PC-9 (cell line): ENCODE results near the gene DDAH1. TPM values are rescaled to one million over a fixed set of nuclear protein-coding genes. Genes with fewer than 3 reads are reported as not detected.
A peak's percentile ranks its signal among the peaks of the same experiment; 100 is the strongest.

Experiments
- BruUV-seq: library from RNA; stranded (reverse); fragments of 400-500 nt; replicated peaks from 2 replicates; lab custom pipeline; 2021; lab: Mats Ljungman, UMichigan
- CTCF ChIA-PET: fragments of 300-600 bp; sonication (Branson Sonifier 250); formaldehyde crosslinking; loops from one replicate; lab custom pipeline; 2022; ENCODE audit warnings: antibody characterized with exemption; lab: Charles Lee
- POLR2A ChIA-PET: fragments of 300-600 bp; sonication (Branson Sonifier 250); formaldehyde crosslinking; loops from one replicate; lab custom pipeline; 2022; ENCODE audit warnings: antibody characterized with exemption; ENCODE audit not compliant: unreplicated experiment; lab: Charles Lee
- DNase-seq, 2 experiments: peaks; one replicate each; pipeline versions ENCODE4 v3.0.0 to v3.0.0-alpha.2; 2015 to 2022; ENCODE audit warnings: mixed read lengths in 1 of 2
- H2AFZ ChIP-seq: fragments of 200-600 bp; sonication (generic); 2 replicates; pipeline ENCODE4 v1.8.1; 2017; ENCODE audit warnings: antibody characterized with exemption
- H3F3A ChIP-seq: fragments of 200-600 bp; sonication (generic); 2 replicates; pipeline ENCODE4 v1.8.1; 2017; ENCODE audit warnings: antibody characterized with exemption, mild to moderate bottlenecking, low read depth; ENCODE audit not compliant: insufficient read depth
- H3K27ac ChIP-seq: fragments of 200-600 bp; sonication (generic); 2 replicates; pipeline ENCODE4 v1.6.1; 2016; ENCODE audit warnings: mixed run types
- H3K27me3 ChIP-seq: fragments of 200-600 bp; sonication (generic); 2 replicates; pipeline ENCODE4 v1.6.1; 2016; ENCODE audit warnings: low read depth, mixed run types; ENCODE audit not compliant: insufficient read depth
- H3K36me3 ChIP-seq: fragments of 200-600 bp; sonication (generic); 2 replicates; pipeline ENCODE4 v1.6.1; 2016; ENCODE audit warnings: low read depth, mixed run types
- H3K4me1 ChIP-seq: fragments of 200-600 bp; sonication (generic); replicated peaks from 2 replicates; pipeline ENCODE4 v1.6.1; 2016; ENCODE audit warnings: mixed run types; ENCODE audit not compliant: insufficient read depth
- H3K4me2 ChIP-seq: fragments of 200-600 bp; sonication (generic); 2 replicates; pipeline ENCODE4 v1.6.1; 2017; ENCODE audit warnings: mixed run types
- H3K4me3 ChIP-seq: fragments of 200-600 bp; sonication (generic); 2 replicates; pipeline ENCODE4 v1.6.1; 2016; ENCODE audit warnings: mixed run types
- H3K79me2 ChIP-seq: fragments of 200-600 bp; sonication (generic); 2 replicates; pipeline ENCODE4 v1.6.1; 2017; ENCODE audit warnings: low read depth, mixed run types
- H3K9me2 ChIP-seq: fragments of 200-600 bp; sonication (generic); 2 replicates; pipeline ENCODE4 v1.8.1; 2017; ENCODE audit warnings: mild to moderate bottlenecking; ENCODE audit not compliant: insufficient read depth
- H3K9me3 ChIP-seq: fragments of 200-600 bp; sonication (generic); 2 replicates; pipeline ENCODE4 v1.8.1; 2016; ENCODE audit warnings: low read depth; ENCODE audit not compliant: insufficient read depth
- H4K20me1 ChIP-seq: fragments of 200-600 bp; sonication (generic); 2 replicates; pipeline ENCODE4 v1.8.1; 2017; ENCODE audit not compliant: insufficient read depth
- EZH2 ChIP-seq: fragments of 200-600 bp; sonication (generic); IDR thresholded peaks from 2 replicates; pipeline ENCODE4 v1.8.0; 2017; ENCODE audit warnings: antibody characterized with exemption, low read depth
- intact Hi-C: fragments of 100-400 bp; cut with micrococcal nuclease; formaldehyde crosslinking; loops from one replicate; pipeline ENCODE4 v1.10.0; 2022; ENCODE audit not compliant: unreplicated experiment
- total RNA-seq: library from RNA; stranded (reverse); gene quantifications from 2 replicates; pipeline ENCODE4 v1.2.3, GENCODE V29; 2021
- TF ChIP-seq, protein P1 (sequence below): fragments of 200-600 bp; sonication (generic); conservative IDR thresholded peaks from 2 replicates; pipeline ENCODE4 v1.6.1; 2017; ENCODE audit warnings: mixed run types, antibody characterized with exemption, mild to moderate bottlenecking, moderate library complexity

The DDAH1 gene
- total RNA-seq, 1 experiment from 2014 or later: 31.9 TPM

DNA sequence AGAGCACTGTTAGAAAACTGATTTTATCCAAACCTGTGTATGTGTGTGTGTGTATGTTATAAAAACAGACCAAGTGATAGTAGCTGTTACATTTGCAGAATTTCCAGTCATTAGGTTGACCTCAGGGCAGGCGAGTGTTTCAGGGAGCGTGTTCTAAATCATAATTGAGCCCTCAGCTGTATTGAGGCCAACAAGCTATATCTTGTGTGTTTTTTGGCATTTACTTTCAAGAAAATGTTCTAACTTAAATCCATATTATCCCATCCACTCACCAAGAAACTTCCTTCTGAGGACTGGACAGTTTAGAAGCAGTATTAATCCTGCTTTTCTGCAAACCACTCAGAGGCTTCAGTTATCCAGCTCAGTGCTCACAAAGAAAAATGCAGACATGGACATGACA is 12.0 kb downstream of the DDAH1 start:
- no peak overlapping the region for H3K4me2 ChIP-seq
- no peaks in the 10 kb centered on the region for H3K27me3 ChIP-seq
- H3K79me2 ChIP-seq: peaks cover 92% of the 10 kb centered on the region
- H3F3A ChIP-seq: peaks cover 5% of the 10 kb centered on the region; the same call in 1 of the 2 replicates
- ChIA-PET POLR2A (no interaction called here), CTCF (no interaction called here)
- H3K27ac ChIP-seq: no peak overlapping the region
- BruUV-seq: no TSS peak
- intact Hi-C loops: no loop called here
- TF ChIP-seq EZH2: no peak
- TF ChIP-seq, protein P1, sequence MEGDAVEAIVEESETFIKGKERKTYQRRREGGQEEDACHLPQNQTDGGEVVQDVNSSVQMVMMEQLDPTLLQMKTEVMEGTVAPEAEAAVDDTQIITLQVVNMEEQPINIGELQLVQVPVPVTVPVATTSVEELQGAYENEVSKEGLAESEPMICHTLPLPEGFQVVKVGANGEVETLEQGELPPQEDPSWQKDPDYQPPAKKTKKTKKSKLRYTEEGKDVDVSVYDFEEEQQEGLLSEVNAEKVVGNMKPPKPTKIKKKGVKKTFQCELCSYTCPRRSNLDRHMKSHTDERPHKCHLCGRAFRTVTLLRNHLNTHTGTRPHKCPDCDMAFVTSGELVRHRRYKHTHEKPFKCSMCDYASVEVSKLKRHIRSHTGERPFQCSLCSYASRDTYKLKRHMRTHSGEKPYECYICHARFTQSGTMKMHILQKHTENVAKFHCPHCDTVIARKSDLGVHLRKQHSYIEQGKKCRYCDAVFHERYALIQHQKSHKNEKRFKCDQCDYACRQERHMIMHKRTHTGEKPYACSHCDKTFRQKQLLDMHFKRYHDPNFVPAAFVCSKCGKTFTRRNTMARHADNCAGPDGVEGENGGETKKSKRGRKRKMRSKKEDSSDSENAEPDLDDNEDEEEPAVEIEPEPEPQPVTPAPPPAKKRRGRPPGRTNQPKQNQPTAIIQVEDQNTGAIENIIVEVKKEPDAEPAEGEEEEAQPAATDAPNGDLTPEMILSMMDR: no peak
- H3K9me2 ChIP-seq: no peaks in the 10 kb centered on the region
- H3K9me3 ChIP-seq: no peaks in the 10 kb centered on the region
- no peak overlapping the region for H3K4me3 ChIP-seq
- H3K36me3 ChIP-seq: no peaks in the 10 kb centered on the region
- DNase-seq: no peak
- no peaks in the 10 kb centered on the region for H4K20me1 ChIP-seq
- peaks cover 16% of the 10 kb centered on the region for H3K4me1 ChIP-seq
- no peak overlapping the region for H2AFZ ChIP-seq

DNA sequence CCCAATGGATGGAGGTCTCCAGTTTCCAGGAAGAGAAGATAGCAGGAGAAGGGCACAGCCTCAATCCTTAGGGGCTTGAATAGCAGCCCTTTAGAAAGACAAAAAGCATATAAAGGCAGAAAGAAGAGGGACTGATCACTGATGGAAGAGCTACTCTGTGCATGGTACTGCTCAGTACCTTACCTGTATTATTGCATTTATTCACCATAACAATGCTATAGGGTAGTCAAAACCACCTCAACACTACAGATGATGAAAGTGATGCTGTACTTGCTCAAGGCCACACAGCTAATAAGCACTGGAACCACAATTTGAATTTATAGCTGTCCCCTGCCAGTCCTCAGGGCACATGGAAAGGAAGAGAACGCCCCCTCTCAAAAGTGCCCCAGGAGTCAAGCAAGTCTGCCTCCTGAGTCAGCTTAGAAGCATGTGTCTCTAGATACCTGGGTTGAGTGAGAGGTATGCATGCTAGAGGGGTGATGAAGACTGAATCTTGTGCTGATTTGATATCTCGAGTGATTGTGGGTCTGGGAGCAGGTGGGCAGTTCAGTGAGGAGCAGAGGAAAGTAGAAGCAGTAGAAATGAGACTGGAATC is 13.6 kb downstream of the DDAH1 start:
- intact Hi-C loops: no loop called here
- POLR2A ChIA-PET: no interaction called here
- no TSS peak for BruUV-seq
- Histone ChIP-seq H3K27me3 (no peaks in the 10 kb centered on the region), H3K36me3 (no peaks in the 10 kb centered on the region), H3K4me3 (no peak overlapping the region), H3K4me2 (peak overlapping the region; percentile 16; the same call in 1 of the 2 replicates), H3K79me2 (peaks cover 81% of the 10 kb centered on the region), H2AFZ (no peak overlapping the region), H3K9me2 (no peaks in the 10 kb centered on the region), H3K27ac (peak overlapping the region; percentile 30; the same call in 1 of the 2 replicates), H3K9me3 (no peaks in the 10 kb centered on the region), H3F3A (peaks cover 5% of the 10 kb centered on the region; the same call in 1 of the 2 replicates), H4K20me1 (no peaks in the 10 kb centered on the region), H3K4me1 (peaks cover 16% of the 10 kb centered on the region)
- TF ChIP-seq, protein P1: no peak
- no peak for TF ChIP-seq EZH2
- peak; percentile 43 to 88 for DNase-seq
- CTCF ChIA-PET: interaction anchor here (0.5 to 1.3 kb wide), 2 partner anchors 10 to 45 kb away, joined by 3 to 6 read pairs; no protein-coding TSS in a partner anchor

DNA sequence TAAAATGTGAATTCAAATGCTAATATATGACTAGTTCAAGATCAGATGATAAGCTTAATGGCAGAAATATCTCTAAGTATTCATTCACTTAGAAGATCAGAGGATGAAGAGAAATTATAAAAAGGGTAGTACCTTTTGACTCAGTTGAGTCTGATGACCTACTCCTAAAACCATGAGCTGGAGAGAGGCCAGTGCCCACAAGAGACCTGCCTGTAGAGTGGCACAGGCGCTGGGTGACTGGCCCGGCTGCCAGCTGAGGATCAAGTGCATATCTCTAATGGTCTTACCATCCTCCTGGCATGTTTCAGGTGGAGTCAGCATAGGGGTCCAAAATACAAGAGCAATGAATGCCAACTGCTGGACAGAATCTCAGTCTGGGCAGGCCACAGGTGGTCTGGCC is 14.1 kb downstream of the DDAH1 start:
- peaks cover 16% of the 10 kb centered on the region for H3K4me1 ChIP-seq
- no peaks in the 10 kb centered on the region for H3K9me2 ChIP-seq
- ChIA-PET CTCF (interaction anchor here (1.3 kb wide), 1 partner anchor 11 kb away, joined by 3 read pairs; no protein-coding TSS in a partner anchor), POLR2A (interaction anchor here (0.6 to 0.7 kb wide), 5 partner anchors 8 to 175 kb away, joined by 3 to 6 read pairs (median 4); partner anchors contain the start of gene BCL10)
- no peak overlapping the region; the same call in 1 of the 2 replicates for H3K4me2 ChIP-seq
- TF ChIP-seq EZH2: no peak
- TF ChIP-seq, protein P1: no peak
- no peak overlapping the region for H2AFZ ChIP-seq
- peaks cover 5% of the 10 kb centered on the region; the same call in 1 of the 2 replicates for H3F3A ChIP-seq
- DNase-seq: peak in 1 of 2 experiments; percentile 66
- H3K36me3 ChIP-seq: no peaks in the 10 kb centered on the region
- H3K4me3 ChIP-seq: no peak overlapping the region
- no TSS peak for BruUV-seq
- H3K9me3 ChIP-seq: no peaks in the 10 kb centered on the region
- H3K27me3 ChIP-seq: no peaks in the 10 kb centered on the region
- intact Hi-C loops: no loop called here
- H3K79me2 ChIP-seq: peaks cover 76% of the 10 kb centered on the region
- no peaks in the 10 kb centered on the region for H4K20me1 ChIP-seq
- H3K27ac ChIP-seq: 0 out of 2 replicates have a peak overlapping the region, but pooled peaks have one; percentile 30
